Lower leg skin (tissue), 3 donors: ENCODE data around the gene DMTF1.

Experiments used
- CTCF ChIP-seq, 3 donors: fragments of 450-650 bp; IDR thresholded peaks; one replicate each; pipeline ENCODE4 v1.5.1; 2016; ENCODE audit warnings: antibody characterized with exemption in 3 of 3, mild to moderate bottlenecking in 3 of 3, moderate library complexity in 2 of 3
- POLR2A ChIP-seq, 2 donors: fragments of 450-650 bp; IDR thresholded peaks; one replicate each; pipeline ENCODE4 v1.6.1; 2016 to 2017; ENCODE audit warnings: antibody characterized with exemption in 2 of 2, mild to moderate bottlenecking in 1 of 2, moderate library complexity in 1 of 2

GRCh38 chr7:87190783-87191182, 38.5 kb downstream of the DMTF1 start:
- TF ChIP-seq CTCF (IDR thresholded peaks at IDR 0.05) = no peak
- no peak for TF ChIP-seq POLR2A (IDR thresholded peaks at IDR 0.05)
